Right atrium auricular region (tissue), 2 donors: ENCODE measurements around the gene PRDM7. TPM values are rescaled to one million over a fixed set of nuclear protein-coding genes. Genes with fewer than 3 reads are reported as not detected.

Source experiments
- DNase-seq: peaks from one replicate; pipeline ENCODE4 v3.0.0-alpha.2; 2019; ENCODE audit warnings: low spot score
- H3K27ac ChIP-seq, 2 donors: fragments of 200-600 bp; sonication (generic); 1 replicate in 1 of 2; 2 replicates in 1 of 2; pipeline ENCODE4 v1.5.1; 2016 to 2019
- H3K27me3 ChIP-seq, 2 donors: fragments of 200-600 bp; sonication (generic); one replicate each; pipeline versions ENCODE4 v1.5.1 to v1.6.0; 2017 to 2019
- H3K36me3 ChIP-seq: fragments of 200-600 bp; sonication (generic); one replicate; pipeline ENCODE4 v1.5.1; 2016
- H3K4me1 ChIP-seq, 2 donors: fragments of 200-600 bp; sonication (generic); one replicate each; pipeline versions ENCODE4 v1.5.1 to v1.6.0; 2017 to 2019
- H3K4me3 ChIP-seq, 2 donors: fragments of 200-600 bp; sonication (generic); 1 replicate in 1 of 2; 2 replicates in 1 of 2; pipeline ENCODE4 v1.5.1; 2017 to 2019; ENCODE audit warnings: mild to moderate bottlenecking in 1 of 2, moderate library complexity in 1 of 2
- H3K9me3 ChIP-seq, 2 donors: fragments of 200-600 bp; sonication (generic); one replicate each; pipeline ENCODE4 v1.5.1; 2019
- total RNA-seq, 2 donors: library from RNA; depleted of rRNA; stranded (reverse); fragments of >200 nt; gene quantifications; one replicate each; pipeline ENCODE4 v1.1.0, GENCODE V29; 2016
- TF ChIP-seq, protein P1 (sequence below), 2 donors: fragments of 200-600 bp; sonication (generic); IDR thresholded peaks; one replicate each; pipeline ENCODE4 v1.5.1; 2019; ENCODE audit warnings: antibody characterized with exemption in 2 of 2

PRDM7 gene
- total RNA-seq, 2 donors from 2014 or later: not detected

DNA sequence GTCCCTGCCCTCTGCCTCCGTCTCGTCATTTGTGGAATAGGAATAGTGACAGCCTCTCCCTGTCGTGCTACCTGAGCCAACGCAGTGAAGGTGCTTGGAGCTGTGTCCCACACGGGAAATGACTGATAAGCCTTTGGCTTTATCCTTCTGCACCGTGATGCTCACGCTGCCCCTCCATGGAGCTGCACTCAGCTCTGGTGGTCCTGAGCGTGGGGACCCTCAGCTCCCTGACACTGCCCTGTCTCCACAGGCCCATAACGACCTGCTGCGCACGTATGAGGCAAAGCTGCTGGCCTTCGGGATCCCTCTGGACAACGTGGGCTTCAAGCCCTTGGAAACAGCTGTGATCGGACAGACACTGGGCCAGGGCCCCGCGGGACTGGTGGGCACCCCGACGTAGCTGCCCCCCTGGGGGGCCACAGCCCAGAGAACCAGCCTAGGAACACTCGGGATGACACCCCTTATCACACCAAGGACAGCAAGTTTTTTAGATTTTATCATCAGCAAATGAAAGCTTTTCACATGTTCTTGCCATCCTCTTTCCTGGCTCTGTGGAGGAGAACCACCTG is 34.1 kb downstream of the PRDM7 start:
- H3K9me3 ChIP-seq: no peaks in the 10 kb centered on the region
- H3K4me1 ChIP-seq: peaks cover 0 to 15% of the 10 kb centered on the region in 2 donors
- no peak overlapping the region for H3K4me3 ChIP-seq
- H3K36me3 ChIP-seq: peaks cover 18% of the 10 kb centered on the region
- H3K27ac ChIP-seq: no peak overlapping the region
- H3K27me3 ChIP-seq: no peaks in the 10 kb centered on the region
- DNase-seq: no peak
- TF ChIP-seq, protein P1, sequence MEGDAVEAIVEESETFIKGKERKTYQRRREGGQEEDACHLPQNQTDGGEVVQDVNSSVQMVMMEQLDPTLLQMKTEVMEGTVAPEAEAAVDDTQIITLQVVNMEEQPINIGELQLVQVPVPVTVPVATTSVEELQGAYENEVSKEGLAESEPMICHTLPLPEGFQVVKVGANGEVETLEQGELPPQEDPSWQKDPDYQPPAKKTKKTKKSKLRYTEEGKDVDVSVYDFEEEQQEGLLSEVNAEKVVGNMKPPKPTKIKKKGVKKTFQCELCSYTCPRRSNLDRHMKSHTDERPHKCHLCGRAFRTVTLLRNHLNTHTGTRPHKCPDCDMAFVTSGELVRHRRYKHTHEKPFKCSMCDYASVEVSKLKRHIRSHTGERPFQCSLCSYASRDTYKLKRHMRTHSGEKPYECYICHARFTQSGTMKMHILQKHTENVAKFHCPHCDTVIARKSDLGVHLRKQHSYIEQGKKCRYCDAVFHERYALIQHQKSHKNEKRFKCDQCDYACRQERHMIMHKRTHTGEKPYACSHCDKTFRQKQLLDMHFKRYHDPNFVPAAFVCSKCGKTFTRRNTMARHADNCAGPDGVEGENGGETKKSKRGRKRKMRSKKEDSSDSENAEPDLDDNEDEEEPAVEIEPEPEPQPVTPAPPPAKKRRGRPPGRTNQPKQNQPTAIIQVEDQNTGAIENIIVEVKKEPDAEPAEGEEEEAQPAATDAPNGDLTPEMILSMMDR (IDR thresholded peaks at IDR 0.05): no peak

DNA sequence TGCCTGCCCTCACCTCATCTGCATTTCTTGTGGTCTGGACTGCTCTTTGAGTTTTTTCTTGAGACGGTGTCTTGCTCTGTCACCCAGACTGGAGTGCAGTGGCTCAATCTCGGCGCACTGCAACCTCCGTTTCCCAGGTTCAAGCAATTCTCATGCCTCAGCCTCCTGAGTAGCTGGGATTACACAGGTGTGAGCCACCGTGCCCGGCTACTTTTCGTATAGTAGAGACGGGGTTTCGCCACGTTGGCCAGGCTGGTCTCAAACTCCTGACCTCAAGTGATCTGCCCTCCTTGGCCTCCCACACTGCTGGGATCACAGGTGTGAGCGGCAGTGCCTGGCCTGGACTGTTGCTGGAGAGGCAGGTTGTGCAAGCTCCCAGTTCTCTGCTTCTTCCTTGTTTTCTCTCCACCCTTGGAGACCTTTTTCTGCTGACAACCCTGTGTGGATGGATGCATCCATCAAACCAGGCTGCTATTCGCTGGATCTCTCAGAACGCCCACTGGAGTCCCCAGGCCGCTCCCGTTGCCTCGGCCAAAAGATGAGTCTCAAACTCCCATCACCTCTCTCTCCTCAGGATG is 35.1 kb downstream of the PRDM7 start:
- Histone ChIP-seq H3K27me3 (no peaks in the 10 kb centered on the region), H3K4me1 (peaks cover 0 to 8% of the 10 kb centered on the region in 2 donors), H3K9me3 (no peaks in the 10 kb centered on the region), H3K27ac (no peak overlapping the region), H3K4me3 (no peak overlapping the region), H3K36me3 (peaks cover 26% of the 10 kb centered on the region)
- DNase-seq: no peak
- TF ChIP-seq, protein P1 (IDR thresholded peaks at IDR 0.05): no peak

DNA sequence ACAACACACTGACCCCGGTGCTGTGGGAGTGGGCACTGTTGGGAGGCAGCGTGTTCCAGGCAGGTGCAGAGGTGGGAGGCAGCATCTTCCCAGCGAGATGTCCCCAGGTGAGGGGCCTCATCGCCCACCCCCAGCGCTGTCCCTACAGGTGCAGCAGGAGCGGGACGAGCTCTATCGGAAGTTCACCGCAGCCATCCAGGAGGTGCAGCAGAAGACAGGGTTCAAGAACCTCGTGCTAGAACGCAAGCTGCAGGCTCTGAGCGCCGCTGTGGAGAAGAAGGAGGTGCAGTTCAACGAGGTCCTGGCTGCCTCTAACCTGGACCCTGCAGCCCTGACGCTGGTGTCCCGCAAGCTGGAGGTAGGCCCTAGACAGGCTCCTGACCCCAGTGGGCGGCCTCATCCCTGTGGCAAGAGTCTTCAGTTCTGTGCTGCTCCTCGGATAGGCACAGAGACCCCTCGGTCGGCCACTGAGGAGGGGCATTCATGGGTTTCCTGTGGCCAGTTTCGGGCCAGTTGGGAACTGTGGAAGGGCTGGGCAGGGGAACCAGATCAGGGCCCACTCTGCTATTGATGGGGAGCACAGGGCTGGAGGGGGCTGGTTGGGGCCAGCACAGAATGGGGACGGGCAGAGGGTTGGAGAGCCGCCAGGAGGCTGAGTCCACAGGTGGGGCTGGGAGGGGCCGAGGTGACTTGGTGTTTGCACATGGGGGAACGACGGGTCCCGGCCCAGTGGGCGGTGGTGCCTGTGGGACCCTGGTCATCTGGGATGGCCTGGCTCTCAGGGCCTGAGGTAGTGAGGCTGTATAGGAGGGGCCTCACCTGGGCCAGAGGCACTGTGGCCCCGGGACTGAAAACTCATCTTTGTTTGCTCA is 36.7 kb downstream of the PRDM7 start:
- H3K27ac ChIP-seq: no peak overlapping the region
- peaks cover 35% of the 10 kb centered on the region for H3K36me3 ChIP-seq
- H3K4me1 ChIP-seq: no peaks in the 10 kb centered on the region
- no peaks in the 10 kb centered on the region for H3K9me3 ChIP-seq
- TF ChIP-seq, protein P1 (IDR thresholded peaks at IDR 0.05): no peak
- DNase-seq: no peak
- no peak overlapping the region for H3K4me3 ChIP-seq
- no peaks in the 10 kb centered on the region for H3K27me3 ChIP-seq

DNA sequence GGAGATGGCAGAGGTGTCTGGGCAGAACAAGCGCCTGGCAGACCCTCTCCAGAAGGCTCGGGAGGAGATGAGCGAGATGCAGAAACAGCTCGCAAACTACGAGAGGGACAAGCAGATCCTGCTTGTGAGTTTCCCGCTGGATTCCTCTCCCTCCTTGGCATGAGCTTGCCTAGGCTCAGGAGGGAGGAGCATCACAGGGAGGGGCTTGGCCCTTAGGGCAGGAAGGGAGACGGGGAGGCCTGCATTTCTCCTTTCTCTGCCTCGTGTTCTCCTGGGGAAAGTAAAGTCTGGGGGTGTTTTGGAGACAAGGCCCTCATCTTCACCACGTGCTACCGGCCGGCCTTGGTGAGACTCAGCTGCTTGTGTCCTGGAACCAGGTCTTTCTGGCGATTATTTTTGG is 39.9 kb downstream of the PRDM7 start:
- peaks cover 29% of the 10 kb centered on the region for H3K36me3 ChIP-seq
- TF ChIP-seq, protein P1 (IDR thresholded peaks at IDR 0.05): no peak
- no peak for DNase-seq
- H3K4me1 ChIP-seq: no peaks in the 10 kb centered on the region
- no peaks in the 10 kb centered on the region for H3K9me3 ChIP-seq
- H3K27ac ChIP-seq: no peak overlapping the region
- no peak overlapping the region for H3K4me3 ChIP-seq
- no peaks in the 10 kb centered on the region for H3K27me3 ChIP-seq

DNA sequence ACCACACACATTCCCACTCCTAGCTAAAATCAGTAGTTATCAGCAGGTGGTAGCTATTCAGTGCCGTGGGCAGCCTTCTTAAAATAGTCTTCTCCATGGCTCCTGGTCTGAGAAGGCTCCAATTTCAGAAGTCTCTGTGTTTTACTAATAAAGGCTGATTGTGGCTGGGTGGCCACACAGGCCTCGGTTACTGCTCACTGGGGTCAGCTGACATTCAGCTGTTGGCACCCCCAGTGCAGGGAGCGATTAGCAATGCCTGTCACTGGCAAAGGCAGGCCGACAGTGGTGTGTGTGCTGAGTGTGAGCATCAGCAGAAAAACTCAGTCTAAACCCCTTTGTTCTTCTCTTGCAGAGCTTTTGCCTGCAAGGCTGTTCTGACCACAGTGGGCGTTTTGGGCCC is 41.2 kb downstream of the PRDM7 start:
- Histone ChIP-seq H3K36me3 (peaks cover 29% of the 10 kb centered on the region), H3K4me3 (no peak overlapping the region), H3K4me1 (no peaks in the 10 kb centered on the region), H3K27ac (no peak overlapping the region), H3K27me3 (no peaks in the 10 kb centered on the region), H3K9me3 (no peaks in the 10 kb centered on the region)
- TF ChIP-seq, protein P1 (IDR thresholded peaks at IDR 0.05): no peak
- no peak for DNase-seq
